NCI-H748 (cell line): ENCODE data around the gene NPBWR2.
"Not testable (repeated sequence)": the region's sequence is repeated elsewhere in the genome, so short reads cannot be mapped to it uniquely, and the experiment has no call there.

ENCODE experiments used
- DNase-seq: peaks from one replicate; lab custom pipeline; 2025; ENCODE audit not compliant: unreplicated experiment; lab: John Stamatoyannopoulos, UW

Gene NPBWR2

GRCh38 chr20:64087226-64087825 is 20.0 kb downstream of the NPBWR2 start:
- DNase-seq: not testable (repeated sequence)

- DNase-seq: no peak
Measured at GRCh38 chr20:64086801-64087200, 20.6 kb downstream of the NPBWR2 start.

GRCh38 chr20:64084685-64085152 is 22.6 kb downstream of the NPBWR2 start:
- DNase-seq: peak; percentile 59

- DNase-seq: peak; percentile 38
Measured at GRCh38 chr20:64083804-64084684, 23.3 kb downstream of the NPBWR2 start, which contains the start of gene LKAAEAR1. Gene LKAAEAR1, minus strand, starts transcription at chr20:64084398. Its CDS starts 179 bp downstream, at chr20:64084219.

- DNase-seq: peak; percentile 82
Measured at GRCh38 chr20:64083378-64083803, 24.0 kb downstream of the NPBWR2 start.

- no peak for DNase-seq
Measured at GRCh38 chr20:64082820-64083377, 24.5 kb downstream of the NPBWR2 start.

- DNase-seq: no peak
Measured at GRCh38 chr20:64082126-64082731, 25.1 kb downstream of the NPBWR2 start.

GRCh38 chr20:64081624-64081964 is 25.8 kb downstream of the NPBWR2 start:
- DNase-seq: no peak

GRCh38 chr20:64080813-64081623 is 26.3 kb downstream of the NPBWR2 start:
- no peak for DNase-seq

- DNase-seq: no peak
Measured at GRCh38 chr20:64080013-64080812, 27.2 kb downstream of the NPBWR2 start, which contains the start of gene OPRL1. Gene OPRL1, plus strand, starts transcription at chr20:64080082. Its CDS starts 12,639 bp downstream, at chr20:64092721.

GRCh38 chr20:64079273-64080012 is 27.9 kb downstream of the NPBWR2 start, which contains the start of gene RGS19:
Gene RGS19, minus strand, starts transcription at chr20:64079518. Its CDS starts 2,632 bp downstream, at chr20:64076886.
- peak; percentile 58 for DNase-seq

- DNase-seq: no peak
Measured at GRCh38 chr20:64078934-64079272, 28.5 kb downstream of the NPBWR2 start.

GRCh38 chr20:64077876-64078551 is 29.4 kb downstream of the NPBWR2 start:
- no peak for DNase-seq

- no peak for DNase-seq
Measured at GRCh38 chr20:64077541-64077875, 29.9 kb downstream of the NPBWR2 start.

GRCh38 chr20:64077094-64077493 is 30.3 kb downstream of the NPBWR2 start:
- no peak for DNase-seq

GRCh38 chr20:64076061-64076997 is 31.0 kb downstream of the NPBWR2 start:
- DNase-seq: no peak

GRCh38 chr20:64075556-64075955 is 31.8 kb downstream of the NPBWR2 start:
- no peak for DNase-seq
